K562 (cell line): ENCODE measurements around the gene MPND. TPM values are rescaled to one million over a fixed set of nuclear protein-coding genes. Genes with fewer than 3 reads are reported as not detected.
A peak's percentile ranks its signal among the peaks of the same experiment; 100 is the strongest.

ENCODE experiments used
- CXXC5 ChIP-seq: fragments of 250-450 bp; sonication (Bioruptor Pico); IDR thresholded peaks from 2 replicates; pipeline ENCODE4 v1.8.0; 2022; ENCODE audit warnings: inconsistent platforms, mild to moderate bottlenecking, moderate library complexity
- HLTF ChIP-seq: fragments of 450-650 bp; IDR thresholded peaks from 2 replicates; pipeline ENCODE4 v1.6.1; 2016
- POLR2A ChIP-seq: fragments of 450-650 bp; conservative IDR thresholded peaks from 2 replicates; pipeline ENCODE4 v1.6.1; 2016
- SUPT5H ChIP-seq: fragments of 450-650 bp; IDR thresholded peaks from 2 replicates; pipeline ENCODE4 v1.6.1; 2016
- polyA plus RNA-seq, 8 experiments: library from polyadenylated mRNA; depleted of rRNA in 4 of 8; stranded (reverse) in 5 of 8; unstranded in 3 of 8; fragments of >200 nt; fragmentation: Nextera tagmentation in 2 of 8; fragmentation: Illumina TruSeq in 1 of 8; extraction: Ambion mirVana in 2 of 8; extraction: Trizol in 1 of 8; gene quantifications; 2 replicates each; pipeline versions ENCODE4 v1.2.1 to v1.2.3, GENCODE V29; 2011 to 2014; ENCODE audit warnings: inconsistent platforms in 1 of 8, missing spikeins in 1 of 8
- total RNA-seq, 7 experiments: library from RNA; depleted of rRNA in 6 of 7; stranded (reverse); fragments of >200 nt in 6 of 7; fragmentation: Illumina TruSeq in 2 of 7; extraction: Trizol in 2 of 7; gene quantifications; 2 replicates each; pipeline versions ENCODE4 v1.2.1 to v1.2.3, GENCODE V29; 2011 to 2021; ENCODE audit warnings: low replicate concordance in 1 of 7
- TF ChIP-seq, protein P1 (sequence below): sonication (generic); formaldehyde crosslinking; IDR thresholded peaks from 2 replicates; pipeline ENCODE4 v1.8.0; 2023; ENCODE audit warnings: mild to moderate bottlenecking, missing genetic modification reagents
- TF ChIP-seq, protein P2 (sequence below): fragments of 450-650 bp; IDR thresholded peaks from 2 replicates; pipeline ENCODE4 v1.6.1; 2017; ENCODE audit warnings: antibody characterized with exemption

Gene MPND
- total and polyA plus RNA-seq, 9 of the 15 experiments (the other 6 are each of a cell fraction or from before 2014, with no cell fraction given), result 0.25 to 14.0 (median 3.9) TPM

DNA sequence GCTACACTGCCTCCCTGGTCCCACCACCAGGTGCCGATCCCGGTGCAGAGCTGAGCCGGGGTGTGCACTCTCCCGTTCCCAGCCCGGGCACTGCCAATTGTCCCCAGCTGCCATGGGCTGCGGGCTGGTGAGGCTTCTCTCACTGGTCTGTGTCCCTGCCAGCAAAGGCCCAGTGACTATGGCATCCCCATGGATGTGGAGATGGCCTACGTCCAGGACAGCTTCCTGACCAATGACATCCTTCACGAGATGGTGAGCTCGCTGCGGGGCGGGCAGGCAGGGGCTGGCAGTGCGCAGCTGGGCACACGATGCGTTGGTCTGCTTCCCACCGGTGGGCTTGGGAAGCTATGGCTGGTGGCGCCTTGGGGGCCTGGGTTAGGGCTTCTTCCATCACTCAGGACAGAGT, 14.6 kb downstream of the MPND start (continued):
- TF ChIP-seq, protein P1, sequence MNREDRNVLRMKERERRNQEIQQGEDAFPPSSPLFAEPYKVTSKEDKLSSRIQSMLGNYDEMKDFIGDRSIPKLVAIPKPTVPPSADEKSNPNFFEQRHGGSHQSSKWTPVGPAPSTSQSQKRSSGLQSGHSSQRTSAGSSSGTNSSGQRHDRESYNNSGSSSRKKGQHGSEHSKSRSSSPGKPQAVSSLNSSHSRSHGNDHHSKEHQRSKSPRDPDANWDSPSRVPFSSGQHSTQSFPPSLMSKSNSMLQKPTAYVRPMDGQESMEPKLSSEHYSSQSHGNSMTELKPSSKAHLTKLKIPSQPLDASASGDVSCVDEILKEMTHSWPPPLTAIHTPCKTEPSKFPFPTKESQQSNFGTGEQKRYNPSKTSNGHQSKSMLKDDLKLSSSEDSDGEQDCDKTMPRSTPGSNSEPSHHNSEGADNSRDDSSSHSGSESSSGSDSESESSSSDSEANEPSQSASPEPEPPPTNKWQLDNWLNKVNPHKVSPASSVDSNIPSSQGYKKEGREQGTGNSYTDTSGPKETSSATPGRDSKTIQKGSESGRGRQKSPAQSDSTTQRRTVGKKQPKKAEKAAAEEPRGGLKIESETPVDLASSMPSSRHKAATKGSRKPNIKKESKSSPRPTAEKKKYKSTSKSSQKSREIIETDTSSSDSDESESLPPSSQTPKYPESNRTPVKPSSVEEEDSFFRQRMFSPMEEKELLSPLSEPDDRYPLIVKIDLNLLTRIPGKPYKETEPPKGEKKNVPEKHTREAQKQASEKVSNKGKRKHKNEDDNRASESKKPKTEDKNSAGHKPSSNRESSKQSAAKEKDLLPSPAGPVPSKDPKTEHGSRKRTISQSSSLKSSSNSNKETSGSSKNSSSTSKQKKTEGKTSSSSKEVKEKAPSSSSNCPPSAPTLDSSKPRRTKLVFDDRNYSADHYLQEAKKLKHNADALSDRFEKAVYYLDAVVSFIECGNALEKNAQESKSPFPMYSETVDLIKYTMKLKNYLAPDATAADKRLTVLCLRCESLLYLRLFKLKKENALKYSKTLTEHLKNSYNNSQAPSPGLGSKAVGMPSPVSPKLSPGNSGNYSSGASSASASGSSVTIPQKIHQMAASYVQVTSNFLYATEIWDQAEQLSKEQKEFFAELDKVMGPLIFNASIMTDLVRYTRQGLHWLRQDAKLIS (CRISPR knock-in tag), result peak; percentile 55; the same call in 1 of the 2 replicates
- TF ChIP-seq, protein P2, sequence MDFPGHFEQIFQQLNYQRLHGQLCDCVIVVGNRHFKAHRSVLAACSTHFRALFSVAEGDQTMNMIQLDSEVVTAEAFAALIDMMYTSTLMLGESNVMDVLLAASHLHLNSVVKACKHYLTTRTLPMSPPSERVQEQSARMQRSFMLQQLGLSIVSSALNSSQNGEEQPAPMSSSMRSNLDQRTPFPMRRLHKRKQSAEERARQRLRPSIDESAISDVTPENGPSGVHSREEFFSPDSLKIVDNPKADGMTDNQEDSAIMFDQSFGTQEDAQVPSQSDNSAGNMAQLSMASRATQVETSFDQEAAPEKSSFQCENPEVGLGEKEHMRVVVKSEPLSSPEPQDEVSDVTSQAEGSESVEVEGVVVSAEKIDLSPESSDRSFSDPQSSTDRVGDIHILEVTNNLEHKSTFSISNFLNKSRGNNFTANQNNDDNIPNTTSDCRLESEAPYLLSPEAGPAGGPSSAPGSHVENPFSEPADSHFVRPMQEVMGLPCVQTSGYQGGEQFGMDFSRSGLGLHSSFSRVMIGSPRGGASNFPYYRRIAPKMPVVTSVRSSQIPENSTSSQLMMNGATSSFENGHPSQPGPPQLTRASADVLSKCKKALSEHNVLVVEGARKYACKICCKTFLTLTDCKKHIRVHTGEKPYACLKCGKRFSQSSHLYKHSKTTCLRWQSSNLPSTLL, result no peak
- TF ChIP-seq HLTF (no peak), CXXC5 (CRISPR knock-in tag) (no peak), SUPT5H (peak; percentile 42; the same call in 1 of the 2 replicates), POLR2A (peak; percentile 35)
